Testis (tissue), 2 donors: ENCODE results near the gene CEP76.

Experiments used
- CTCF ChIP-seq, 3 experiments: fragments of 450-650 bp in 2 of 3; fragments of 200-600 bp in 1 of 3; sonication (generic) in 1 of 3; IDR thresholded peaks; one replicate each; pipeline ENCODE4 v1.5.1; 2016 to 2019; ENCODE audit warnings: antibody characterized with exemption in 3 of 3, mild to moderate bottlenecking in 2 of 3, moderate library complexity in 1 of 3
- POLR2A ChIP-seq: fragments of 450-650 bp; IDR thresholded peaks from one replicate; pipeline ENCODE4 v1.6.1; 2017; ENCODE audit warnings: antibody characterized with exemption, mild to moderate bottlenecking, moderate library complexity

DNA sequence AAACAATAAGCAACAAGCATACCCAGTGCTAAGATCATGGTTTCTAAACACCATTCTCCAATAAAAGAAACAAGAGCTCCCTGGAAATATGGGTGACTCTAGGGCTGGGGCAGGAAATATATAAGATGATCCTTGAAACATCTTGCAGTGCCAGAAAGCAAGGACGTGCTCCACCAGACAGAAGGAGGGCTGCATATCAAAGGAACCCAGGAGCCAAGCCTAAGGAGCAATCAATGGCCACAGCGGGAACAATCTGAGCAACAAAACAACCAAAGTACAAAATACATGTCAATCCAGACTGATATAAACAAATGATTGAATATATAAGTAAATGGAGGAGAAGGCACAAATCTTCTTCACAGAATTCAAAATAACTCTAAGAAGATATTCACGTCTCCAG is 54.8 kb downstream of the CEP76 start:
- TF ChIP-seq POLR2A, result no peak
- TF ChIP-seq CTCF (IDR thresholded peaks at IDR 0.05), result no peak
